ENCODE measurements around the gene CCDC7.
"Not testable (repeated sequence)": the region's sequence is repeated elsewhere in the genome, so short reads cannot be mapped to it uniquely, and the experiment has no call there.

The CCDC7 gene

DNA sequence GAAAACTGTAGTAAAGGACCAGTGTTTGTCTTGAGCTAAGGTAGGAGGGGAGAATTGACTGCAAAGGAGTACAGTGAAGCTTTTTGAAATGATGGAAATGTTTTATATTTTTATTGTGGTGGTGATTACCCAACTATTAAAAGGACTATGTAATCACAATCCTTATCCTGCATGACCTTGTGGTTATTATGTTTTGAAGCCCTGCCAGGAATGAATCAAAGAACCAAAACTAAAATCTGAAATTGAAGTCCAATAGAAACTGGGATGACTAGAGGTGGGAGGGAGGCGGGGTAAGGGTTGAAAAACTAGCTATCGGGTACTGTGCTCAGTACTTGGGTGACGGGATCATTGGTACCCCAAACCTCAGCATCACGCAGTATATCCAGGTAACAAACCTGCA lies 8.2 kb downstream of the CCDC7 start:
- peaks cover 8% of the 10 kb centered on the region; the same call in 1 of the 2 replicates for H3K36me3 ChIP-seq (ENCODE audit: insufficient read depth, low read length)
- no peak overlapping the region for H3K4me3 ChIP-seq (ENCODE audit: low read depth, low read length)
- peaks cover 3% of the 10 kb centered on the region for H3K79me2 ChIP-seq (ENCODE audit: control insufficient read depth, insufficient read depth, low read length, unreplicated experiment)
- H2AFZ ChIP-seq (ENCODE audit: low read length, unreplicated experiment) = no peak overlapping the region
- no peaks in the 10 kb centered on the region for H3K27me3 ChIP-seq (ENCODE audit: insufficient read depth, low read length)
- H3K27ac ChIP-seq (ENCODE audit: low read depth, low read length) = no peak overlapping the region
- H3K4me1 ChIP-seq (ENCODE audit: control insufficient read depth, insufficient read depth, low read length, unreplicated experiment) = no peaks in the 10 kb centered on the region

DNA sequence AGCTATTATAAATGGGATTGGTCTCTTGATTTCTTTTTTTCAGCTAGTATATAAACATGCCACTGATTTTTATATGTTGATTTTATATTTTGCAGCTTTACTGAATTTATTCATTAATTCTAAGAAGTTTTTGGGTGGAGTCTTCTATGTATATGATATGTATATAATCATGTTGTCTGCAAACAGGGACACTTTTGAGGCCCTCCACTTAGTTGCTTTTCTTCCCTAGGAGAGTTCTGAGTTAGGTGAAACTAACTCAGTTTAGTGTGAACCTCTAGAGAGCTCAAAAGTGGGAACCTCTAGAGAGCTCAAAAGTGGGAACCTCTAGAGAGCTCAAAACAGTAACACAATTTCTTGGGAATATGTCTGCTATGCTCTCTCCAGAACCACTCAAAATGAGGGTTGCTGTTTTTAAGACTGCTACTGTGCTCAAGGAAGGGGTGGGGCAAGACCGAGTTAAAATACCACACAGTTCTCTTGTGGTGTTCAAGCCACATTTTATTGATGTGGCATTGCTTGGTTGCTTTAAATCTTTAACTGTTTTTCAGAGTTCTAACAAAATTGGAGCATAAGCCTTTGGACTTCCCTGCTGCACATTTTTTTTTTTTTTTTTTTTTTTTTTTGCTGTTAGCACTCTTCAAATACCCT lies 13.2 kb downstream of the CCDC7 start:
- Histone ChIP-seq H2AFZ (ENCODE audit: low read length, unreplicated experiment) (no peak overlapping the region), H3K4me3 (ENCODE audit: low read depth, low read length) (no peak overlapping the region), H3K4me1 (ENCODE audit: control insufficient read depth, insufficient read depth, low read length, unreplicated experiment) (no peaks in the 10 kb centered on the region), H3K27me3 (ENCODE audit: insufficient read depth, low read length) (no peaks in the 10 kb centered on the region), H3K27ac (ENCODE audit: low read depth, low read length) (no peak overlapping the region), H3K79me2 (ENCODE audit: control insufficient read depth, insufficient read depth, low read length, unreplicated experiment) (no peaks in the 10 kb centered on the region), H3K36me3 (ENCODE audit: insufficient read depth, low read length) (peaks cover under 1% of the 10 kb centered on the region; the same call in 1 of the 2 replicates)

DNA sequence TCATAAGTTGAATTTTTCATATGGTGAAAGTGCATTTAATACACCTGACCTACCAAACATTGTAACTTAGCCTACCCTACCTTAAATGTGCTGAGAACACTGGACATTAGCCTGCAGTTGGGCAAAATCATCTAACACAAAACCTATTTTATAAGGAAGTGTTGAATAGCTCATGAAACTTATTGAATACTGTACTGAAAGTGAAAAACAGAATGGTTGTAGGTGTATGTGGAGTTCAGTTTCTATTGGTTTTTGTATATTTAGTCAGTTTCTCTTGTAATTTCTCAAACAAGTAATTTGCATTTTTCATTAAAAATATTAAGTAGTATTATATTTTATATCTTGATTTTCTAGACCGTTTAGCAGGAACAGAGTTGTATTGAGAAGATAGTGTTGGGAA lies 15.3 kb downstream of the CCDC7 start:
- Histone ChIP-seq H3K27ac (ENCODE audit: low read depth, low read length) (no peak overlapping the region), H3K4me3 (ENCODE audit: low read depth, low read length) (no peak overlapping the region), H3K36me3 (ENCODE audit: insufficient read depth, low read length) (no peaks in the 10 kb centered on the region; the same call in 1 of the 2 replicates), H3K27me3 (ENCODE audit: insufficient read depth, low read length) (no peaks in the 10 kb centered on the region), H3K79me2 (ENCODE audit: control insufficient read depth, insufficient read depth, low read length, unreplicated experiment) (no peaks in the 10 kb centered on the region), H3K4me1 (ENCODE audit: control insufficient read depth, insufficient read depth, low read length, unreplicated experiment) (no peaks in the 10 kb centered on the region), H2AFZ (ENCODE audit: low read length, unreplicated experiment) (no peak overlapping the region)

- Histone ChIP-seq H3K79me2 (ENCODE audit: control insufficient read depth, insufficient read depth, low read length, unreplicated experiment) (no peaks in the 10 kb centered on the region), H3K27me3 (ENCODE audit: insufficient read depth, low read length) (no peaks in the 10 kb centered on the region), H3K36me3 (ENCODE audit: insufficient read depth, low read length) (no peaks in the 10 kb centered on the region), H3K4me3 (ENCODE audit: low read depth, low read length) (no peak overlapping the region), H2AFZ (ENCODE audit: low read length, unreplicated experiment) (no peak overlapping the region), H3K27ac (ENCODE audit: low read depth, low read length) (no peak overlapping the region), H3K4me1 (ENCODE audit: control insufficient read depth, insufficient read depth, low read length, unreplicated experiment) (no peaks in the 10 kb centered on the region)
These were observed 25.3 kb downstream of the CCDC7 start for GRCh38 chr10:32471232-32471631.

GRCh38 chr10:32477499-32477898 lies 31.6 kb downstream of the CCDC7 start:
- no peak overlapping the region for H2AFZ ChIP-seq (ENCODE audit: low read length, unreplicated experiment)
- no peak overlapping the region for H3K27ac ChIP-seq (ENCODE audit: low read depth, low read length)
- H3K27me3 ChIP-seq (ENCODE audit: insufficient read depth, low read length) = no peaks in the 10 kb centered on the region
- no peaks in the 10 kb centered on the region for H3K79me2 ChIP-seq (ENCODE audit: control insufficient read depth, insufficient read depth, low read length, unreplicated experiment)
- no peak overlapping the region for H3K4me3 ChIP-seq (ENCODE audit: low read depth, low read length)
- H3K36me3 ChIP-seq (ENCODE audit: insufficient read depth, low read length) = peaks cover 11% of the 10 kb centered on the region
- H3K4me1 ChIP-seq (ENCODE audit: control insufficient read depth, insufficient read depth, low read length, unreplicated experiment) = no peaks in the 10 kb centered on the region

- no peak overlapping the region for H3K4me3 ChIP-seq (ENCODE audit: low read depth, low read length)
- no peak overlapping the region for H2AFZ ChIP-seq (ENCODE audit: low read length, unreplicated experiment)
- H3K79me2 ChIP-seq (ENCODE audit: control insufficient read depth, insufficient read depth, low read length, unreplicated experiment) = no peaks in the 10 kb centered on the region
- H3K36me3 ChIP-seq (ENCODE audit: insufficient read depth, low read length) = peaks cover 11% of the 10 kb centered on the region
- no peaks in the 10 kb centered on the region for H3K27me3 ChIP-seq (ENCODE audit: insufficient read depth, low read length)
- H3K4me1 ChIP-seq (ENCODE audit: control insufficient read depth, insufficient read depth, low read length, unreplicated experiment) = no peaks in the 10 kb centered on the region
- no peak overlapping the region for H3K27ac ChIP-seq (ENCODE audit: low read depth, low read length)
These were observed 35.7 kb downstream of the CCDC7 start for GRCh38 chr10:32481606-32482005.

DNA sequence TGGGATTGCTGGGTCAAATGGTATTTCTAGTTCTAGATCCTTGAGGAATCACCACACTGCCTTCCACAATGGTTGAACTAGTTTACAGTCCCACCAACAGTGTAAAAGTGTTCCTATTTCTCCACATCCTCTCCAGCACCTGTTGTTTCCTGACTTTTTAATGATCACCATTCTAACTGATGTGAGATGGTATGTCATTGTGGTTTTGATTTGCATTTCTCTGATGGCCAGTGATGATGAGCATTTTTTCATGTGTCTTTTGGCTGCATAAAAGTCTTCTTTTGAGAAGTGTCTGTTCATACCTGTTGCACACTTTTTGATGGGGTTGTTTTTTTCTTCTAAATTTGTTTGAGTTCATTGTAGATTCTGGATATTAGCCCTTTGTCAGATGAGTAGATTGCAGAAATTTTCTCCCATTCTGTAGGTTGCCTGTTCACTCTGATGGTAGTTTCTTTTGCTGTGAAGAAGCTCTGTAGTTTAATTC lies 37.1 kb downstream of the CCDC7 start:
- peaks cover 11% of the 10 kb centered on the region for H3K36me3 ChIP-seq (ENCODE audit: insufficient read depth, low read length)
- not testable (repeated sequence) for H3K4me3 ChIP-seq (ENCODE audit: low read depth, low read length); H3K27ac ChIP-seq (ENCODE audit: low read depth, low read length); H3K79me2 ChIP-seq (ENCODE audit: control insufficient read depth, insufficient read depth, low read length, unreplicated experiment); H2AFZ ChIP-seq (ENCODE audit: low read length, unreplicated experiment); H3K4me1 ChIP-seq (ENCODE audit: control insufficient read depth, insufficient read depth, low read length, unreplicated experiment); H3K27me3 ChIP-seq (ENCODE audit: insufficient read depth, low read length)

DNA sequence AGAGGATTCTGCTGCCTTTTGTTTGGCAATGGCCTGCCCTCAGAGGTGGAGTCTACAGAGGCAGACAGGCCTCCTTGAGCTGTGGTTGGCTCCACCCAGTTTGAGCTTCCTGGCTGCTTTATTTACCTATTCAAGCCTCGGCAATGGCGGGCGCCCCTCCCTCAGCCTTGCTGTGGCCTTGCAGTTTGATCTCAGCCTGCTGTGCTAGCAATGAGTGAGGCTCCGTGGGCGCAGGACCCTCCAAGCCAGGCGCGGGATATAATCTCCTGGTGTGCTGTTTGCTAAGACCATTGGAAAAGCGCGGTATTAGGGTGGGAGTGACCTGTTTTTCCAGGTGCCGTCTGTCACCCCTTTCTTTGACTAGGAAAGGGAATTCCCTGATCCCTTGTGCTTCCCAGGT lies 42.1 kb downstream of the CCDC7 start:
- not testable (repeated sequence) for H3K27ac ChIP-seq (ENCODE audit: low read depth, low read length); H3K4me1 ChIP-seq (ENCODE audit: control insufficient read depth, insufficient read depth, low read length, unreplicated experiment); H3K4me3 ChIP-seq (ENCODE audit: low read depth, low read length); H3K36me3 ChIP-seq (ENCODE audit: insufficient read depth, low read length); H3K79me2 ChIP-seq (ENCODE audit: control insufficient read depth, insufficient read depth, low read length, unreplicated experiment); H3K27me3 ChIP-seq (ENCODE audit: insufficient read depth, low read length); H2AFZ ChIP-seq (ENCODE audit: low read length, unreplicated experiment)

GRCh38 chr10:32489158-32489557 lies 43.2 kb downstream of the CCDC7 start:
- no peaks in the 10 kb centered on the region for H3K79me2 ChIP-seq (ENCODE audit: control insufficient read depth, insufficient read depth, low read length, unreplicated experiment)
- H3K27me3 ChIP-seq (ENCODE audit: insufficient read depth, low read length) = no peaks in the 10 kb centered on the region
- H3K36me3 ChIP-seq (ENCODE audit: insufficient read depth, low read length) = peaks cover 5% of the 10 kb centered on the region; the same call in 1 of the 2 replicates
- no peaks in the 10 kb centered on the region for H3K4me1 ChIP-seq (ENCODE audit: control insufficient read depth, insufficient read depth, low read length, unreplicated experiment)
- H3K4me3 ChIP-seq (ENCODE audit: low read depth, low read length) = no peak overlapping the region
- H2AFZ ChIP-seq (ENCODE audit: low read length, unreplicated experiment) = no peak overlapping the region
- no peak overlapping the region for H3K27ac ChIP-seq (ENCODE audit: low read depth, low read length)

GRCh38 chr10:32489901-32490300 lies 44.0 kb downstream of the CCDC7 start:
- Histone ChIP-seq H3K27me3 (ENCODE audit: insufficient read depth, low read length) (no peaks in the 10 kb centered on the region), H3K36me3 (ENCODE audit: insufficient read depth, low read length) (peaks cover 5% of the 10 kb centered on the region; the same call in 1 of the 2 replicates), H3K79me2 (ENCODE audit: control insufficient read depth, insufficient read depth, low read length, unreplicated experiment) (no peaks in the 10 kb centered on the region), H3K4me1 (ENCODE audit: control insufficient read depth, insufficient read depth, low read length, unreplicated experiment) (no peaks in the 10 kb centered on the region), H3K4me3 (ENCODE audit: low read depth, low read length) (no peak overlapping the region), H2AFZ (ENCODE audit: low read length, unreplicated experiment) (no peak overlapping the region), H3K27ac (ENCODE audit: low read depth, low read length) (no peak overlapping the region)

GRCh38 chr10:32494562-32494961 lies 48.6 kb downstream of the CCDC7 start:
- not testable (repeated sequence) for H2AFZ ChIP-seq (ENCODE audit: low read length, unreplicated experiment); H3K27me3 ChIP-seq (ENCODE audit: insufficient read depth, low read length); H3K79me2 ChIP-seq (ENCODE audit: control insufficient read depth, insufficient read depth, low read length, unreplicated experiment); H3K4me3 ChIP-seq (ENCODE audit: low read depth, low read length); H3K27ac ChIP-seq (ENCODE audit: low read depth, low read length); H3K36me3 ChIP-seq (ENCODE audit: insufficient read depth, low read length); H3K4me1 ChIP-seq (ENCODE audit: control insufficient read depth, insufficient read depth, low read length, unreplicated experiment)
